SU-DHL-6 (cell line): ENCODE data around the gene TMEM40.

ENCODE experiments used
- H2AFZ ChIP-seq: fragments of 200-600 bp; sonication (generic); 2 replicates; pipeline ENCODE4 v1.6.1; 2014; ENCODE audit warnings: low read depth, mild to moderate bottlenecking, moderate library complexity, mixed read lengths, antibody characterized with exemption, low read length; ENCODE audit not compliant: severe bottlenecking
- H3F3A ChIP-seq: fragments of 200-600 bp; shearing (Covaris generic); 2 replicates; pipeline ENCODE4 v1.6.0; 2016; ENCODE audit warnings: antibody characterized with exemption, mild to moderate bottlenecking; ENCODE audit not compliant: insufficient read depth
- H3K27ac ChIP-seq: fragments of 200-600 bp; sonication (generic); 2 replicates; pipeline ENCODE4 v1.5.1; 2016; ENCODE audit warnings: low read depth, mild to moderate bottlenecking, low read length, moderate library complexity, mixed read lengths
- H3K27me3 ChIP-seq: fragments of 200-600 bp; sonication (generic), shearing (Covaris generic); 2 replicates; pipeline ENCODE4 v1.6.0; 2014; ENCODE audit warnings: mild to moderate bottlenecking, low read length
- H3K36me3 ChIP-seq: fragments of 200-600 bp; sonication (generic); 2 replicates; pipeline ENCODE4 v1.6.1; 2014; ENCODE audit warnings: mild to moderate bottlenecking, low read length, mixed read lengths
- H3K4me2 ChIP-seq: fragments of 300-600, 200-600 bp; shearing (Covaris generic), sonication (generic); 2 replicates; pipeline ENCODE4 v1.6.0; 2014; ENCODE audit warnings: low read length, low read depth, mild to moderate bottlenecking; ENCODE audit not compliant: poor library complexity, severe bottlenecking
- H3K4me3 ChIP-seq: fragments of 200-600 bp; sonication (generic); 2 replicates; pipeline ENCODE4 v1.5.1; 2014; ENCODE audit warnings: antibody characterized with exemption, low read length, mild to moderate bottlenecking, mixed read lengths; ENCODE audit not compliant: insufficient read depth, poor library complexity, severe bottlenecking
- H3K79me2 ChIP-seq: fragments of 200-600 bp; sonication (generic); 2 replicates; pipeline ENCODE4 v1.6.1; 2014; ENCODE audit warnings: mild to moderate bottlenecking, low read length, moderate library complexity; ENCODE audit not compliant: insufficient read depth
- H3K9ac ChIP-seq: fragments of 200-600 bp; sonication (generic); 2 replicates; pipeline ENCODE4 v1.7.0; 2014; ENCODE audit warnings: mild to moderate bottlenecking, low read length
- H3K9me2 ChIP-seq: fragments of 200-600 bp; sonication (generic); replicated peaks from 2 replicates; pipeline ENCODE4 v1.6.1; 2014; ENCODE audit warnings: low read length; ENCODE audit not compliant: insufficient read depth
- H3K9me3 ChIP-seq: fragments of 200-600 bp; sonication (generic); 2 replicates; pipeline ENCODE4 v1.6.1; 2014; ENCODE audit warnings: low read length, mixed read lengths; ENCODE audit not compliant: insufficient read depth
- H4K20me1 ChIP-seq: fragments of 200-600 bp; sonication (generic); 2 replicates; pipeline ENCODE4 v1.6.1; 2014; ENCODE audit warnings: low read depth, mild to moderate bottlenecking, antibody characterized with exemption, low read length, moderate library complexity, mixed read lengths
- EZH2phosphoT487 ChIP-seq: fragments of 200-600 bp; sonication (generic), shearing (Covaris generic); conservative IDR thresholded peaks from 2 replicates; pipeline ENCODE4 v1.6.1; 2018; ENCODE audit warnings: mild to moderate bottlenecking, antibody characterized with exemption, low read length, moderate library complexity, mixed read lengths
- TF ChIP-seq, protein P1 (sequence below): fragments of 200-600 bp; sonication (generic); IDR thresholded peaks from one replicate; pipeline ENCODE4 v1.5.1; 2017; ENCODE audit warnings: antibody characterized with exemption, mild to moderate bottlenecking, low read length, moderate library complexity; ENCODE audit not compliant: insufficient read depth, poor library complexity, severe bottlenecking

TMEM40 gene

DNA sequence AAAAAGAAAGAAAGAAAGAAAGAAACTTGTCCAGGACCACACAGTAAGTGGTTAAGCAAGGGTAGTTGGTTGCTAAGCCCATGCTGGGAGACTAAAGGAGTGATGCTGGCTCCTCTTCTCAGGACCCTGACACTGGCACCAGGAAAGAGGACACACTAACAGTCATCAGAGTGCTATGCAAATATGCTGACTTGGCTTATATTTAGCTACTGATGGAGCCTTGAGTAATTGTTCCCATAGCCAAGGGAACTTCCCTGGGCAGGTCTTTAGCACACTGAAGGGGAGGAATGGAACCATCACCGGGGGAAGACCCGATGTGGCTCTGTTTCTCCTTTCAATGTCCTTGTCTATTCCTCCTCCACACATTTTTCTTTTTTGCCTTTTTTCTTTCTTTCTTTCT is 6.2 kb downstream of the TMEM40 start:
- Histone ChIP-seq H3K9ac (no peak overlapping the region), H3K36me3 (no peaks in the 10 kb centered on the region), H3K79me2 (no peaks in the 10 kb centered on the region), H3K9me2 (no peaks in the 10 kb centered on the region), H4K20me1 (no peaks in the 10 kb centered on the region), H3K27ac (no peak overlapping the region), H3F3A (peaks cover 5% of the 10 kb centered on the region), H2AFZ (no peak overlapping the region), H3K4me3 (no peak overlapping the region), H3K9me3 (no peaks in the 10 kb centered on the region), H3K27me3 (no peaks in the 10 kb centered on the region), H3K4me2 (no peak overlapping the region)
- TF ChIP-seq, protein P1, sequence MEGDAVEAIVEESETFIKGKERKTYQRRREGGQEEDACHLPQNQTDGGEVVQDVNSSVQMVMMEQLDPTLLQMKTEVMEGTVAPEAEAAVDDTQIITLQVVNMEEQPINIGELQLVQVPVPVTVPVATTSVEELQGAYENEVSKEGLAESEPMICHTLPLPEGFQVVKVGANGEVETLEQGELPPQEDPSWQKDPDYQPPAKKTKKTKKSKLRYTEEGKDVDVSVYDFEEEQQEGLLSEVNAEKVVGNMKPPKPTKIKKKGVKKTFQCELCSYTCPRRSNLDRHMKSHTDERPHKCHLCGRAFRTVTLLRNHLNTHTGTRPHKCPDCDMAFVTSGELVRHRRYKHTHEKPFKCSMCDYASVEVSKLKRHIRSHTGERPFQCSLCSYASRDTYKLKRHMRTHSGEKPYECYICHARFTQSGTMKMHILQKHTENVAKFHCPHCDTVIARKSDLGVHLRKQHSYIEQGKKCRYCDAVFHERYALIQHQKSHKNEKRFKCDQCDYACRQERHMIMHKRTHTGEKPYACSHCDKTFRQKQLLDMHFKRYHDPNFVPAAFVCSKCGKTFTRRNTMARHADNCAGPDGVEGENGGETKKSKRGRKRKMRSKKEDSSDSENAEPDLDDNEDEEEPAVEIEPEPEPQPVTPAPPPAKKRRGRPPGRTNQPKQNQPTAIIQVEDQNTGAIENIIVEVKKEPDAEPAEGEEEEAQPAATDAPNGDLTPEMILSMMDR = no peak
- TF ChIP-seq EZH2phosphoT487 = no peak

DNA sequence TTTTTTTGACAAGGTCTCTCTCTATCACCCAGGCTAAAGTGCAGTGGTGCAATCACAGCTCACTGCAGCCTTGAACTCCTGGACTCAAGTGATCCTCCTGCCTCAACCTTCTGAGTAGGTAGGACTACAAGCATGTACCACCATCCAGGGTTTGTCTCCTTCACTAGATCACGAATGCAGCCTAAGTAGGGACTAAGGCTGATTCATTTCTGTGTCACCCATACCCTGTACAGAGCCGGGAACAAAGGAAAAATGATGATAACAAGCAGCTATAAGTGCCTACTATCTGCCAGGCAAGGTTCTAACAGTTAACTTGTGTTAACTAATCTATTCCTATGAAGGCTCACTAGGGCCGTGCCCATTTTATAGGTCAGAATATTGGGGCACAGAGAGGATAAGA is 7.0 kb downstream of the TMEM40 start:
- no peaks in the 10 kb centered on the region for H3K9me2 ChIP-seq
- H3K27me3 ChIP-seq = no peaks in the 10 kb centered on the region
- no peaks in the 10 kb centered on the region for H3K9me3 ChIP-seq
- no peak overlapping the region for H3K4me2 ChIP-seq
- no peak overlapping the region for H3K4me3 ChIP-seq
- H3F3A ChIP-seq = peaks cover 5% of the 10 kb centered on the region
- no peak overlapping the region for H3K9ac ChIP-seq
- H3K27ac ChIP-seq = no peak overlapping the region
- H4K20me1 ChIP-seq = no peaks in the 10 kb centered on the region
- TF ChIP-seq, protein P1 = no peak
- no peak for TF ChIP-seq EZH2phosphoT487
- H2AFZ ChIP-seq = no peak overlapping the region
- no peaks in the 10 kb centered on the region for H3K79me2 ChIP-seq
- no peaks in the 10 kb centered on the region for H3K36me3 ChIP-seq

DNA sequence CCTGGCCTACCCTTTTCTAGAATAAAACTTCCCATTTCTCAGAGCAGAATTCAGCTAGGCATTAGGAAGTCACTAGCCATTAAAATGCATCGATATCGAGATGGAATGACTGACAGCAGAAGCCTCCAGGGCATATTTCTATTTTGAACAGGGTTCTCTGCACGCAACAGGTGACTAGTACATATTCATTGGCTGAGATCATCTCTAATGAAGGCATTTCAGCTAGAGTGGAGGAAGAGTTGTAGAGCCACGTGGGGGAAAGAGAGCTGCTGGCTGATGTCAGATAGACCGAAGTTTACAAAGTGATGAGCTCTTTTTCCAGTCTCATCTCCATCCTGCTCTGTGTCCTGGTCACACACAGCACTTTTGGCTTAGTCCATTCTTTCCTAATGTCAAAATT is 7.5 kb downstream of the TMEM40 start:
- Histone ChIP-seq H3K27me3 (no peaks in the 10 kb centered on the region), H2AFZ (no peak overlapping the region), H3K36me3 (no peaks in the 10 kb centered on the region), H3K27ac (no peak overlapping the region), H3K4me3 (no peak overlapping the region), H3K9me2 (no peaks in the 10 kb centered on the region), H3K79me2 (no peaks in the 10 kb centered on the region), H3F3A (peaks cover 5% of the 10 kb centered on the region), H3K9me3 (no peaks in the 10 kb centered on the region), H3K4me2 (no peak overlapping the region), H3K9ac (no peak overlapping the region), H4K20me1 (no peaks in the 10 kb centered on the region)
- TF ChIP-seq, protein P1 = no peak
- no peak for TF ChIP-seq EZH2phosphoT487
